Cardiac muscle cell (in vitro differentiated cells and primary cell): Measurements from ENCODE around the gene CIAO1. TPM values are rescaled to one million over a fixed set of nuclear protein-coding genes. Genes with fewer than 3 reads are reported as not detected.
"Not testable (repeated sequence)": the region's sequence is repeated elsewhere in the genome, so short reads cannot be mapped to it uniquely, and the experiment has no call there.

ENCODE experiments used
- DNase-seq, 2 donors: peaks; one replicate each; pipeline versions ENCODE4 v3.0.0 to v3.0.0-alpha.2; 2010 to 2017; ENCODE audit warnings: low read depth in 1 of 2, low spot score in 1 of 2
- H3K27ac ChIP-seq: fragments of 200-600 bp; sonication (generic); 2 replicates; pipeline ENCODE4 v1.5.1; 2016
- H3K27me3 ChIP-seq: fragments of 200-600 bp; sonication (generic); 2 replicates; pipeline ENCODE4 v1.6.0; 2016; ENCODE audit warnings: control low read depth
- H3K36me3 ChIP-seq: fragments of 200-600 bp; sonication (generic); 2 replicates; pipeline ENCODE4 v1.5.1; 2016; ENCODE audit warnings: control low read depth
- H3K4me1 ChIP-seq: fragments of 200-600 bp; sonication (generic); 2 replicates; pipeline ENCODE4 v1.8.1; 2017; ENCODE audit warnings: low read depth, mild to moderate bottlenecking, mixed run types
- H3K4me3 ChIP-seq: fragments of 200-600 bp; sonication (generic); 2 replicates; pipeline ENCODE4 v1.5.1; 2016; ENCODE audit warnings: mild to moderate bottlenecking
- H3K9me3 ChIP-seq: fragments of 200-600 bp; sonication (generic); 2 replicates; pipeline ENCODE4 v1.5.1; 2017; ENCODE audit warnings: low read depth, mild to moderate bottlenecking, control low read depth
- polyA plus RNA-seq: library from polyadenylated mRNA; unstranded; fragments of >200 nt; fragmentation: Nextera tagmentation; extraction: Ambion mirVana; gene quantifications from 2 replicates; pipeline ENCODE4 v1.2.1, GENCODE V29; 2016
- total RNA-seq: library from RNA; depleted of rRNA; stranded (reverse); fragments of >200 nt; gene quantifications from 2 replicates; pipeline ENCODE4 v1.2.3, GENCODE V29; 2016
- TF ChIP-seq, protein P1 (sequence below): IDR thresholded peaks from 2 replicates; pipeline ENCODE4 v1.5.1; 2012; ENCODE audit warnings: low read depth, mild to moderate bottlenecking, low read length

Gene CIAO1
- total RNA-seq (97.3 and 117 TPM in 2 replicates), polyA plus RNA-seq (88.6 and 92.4 TPM in 2 replicates)

DNA sequence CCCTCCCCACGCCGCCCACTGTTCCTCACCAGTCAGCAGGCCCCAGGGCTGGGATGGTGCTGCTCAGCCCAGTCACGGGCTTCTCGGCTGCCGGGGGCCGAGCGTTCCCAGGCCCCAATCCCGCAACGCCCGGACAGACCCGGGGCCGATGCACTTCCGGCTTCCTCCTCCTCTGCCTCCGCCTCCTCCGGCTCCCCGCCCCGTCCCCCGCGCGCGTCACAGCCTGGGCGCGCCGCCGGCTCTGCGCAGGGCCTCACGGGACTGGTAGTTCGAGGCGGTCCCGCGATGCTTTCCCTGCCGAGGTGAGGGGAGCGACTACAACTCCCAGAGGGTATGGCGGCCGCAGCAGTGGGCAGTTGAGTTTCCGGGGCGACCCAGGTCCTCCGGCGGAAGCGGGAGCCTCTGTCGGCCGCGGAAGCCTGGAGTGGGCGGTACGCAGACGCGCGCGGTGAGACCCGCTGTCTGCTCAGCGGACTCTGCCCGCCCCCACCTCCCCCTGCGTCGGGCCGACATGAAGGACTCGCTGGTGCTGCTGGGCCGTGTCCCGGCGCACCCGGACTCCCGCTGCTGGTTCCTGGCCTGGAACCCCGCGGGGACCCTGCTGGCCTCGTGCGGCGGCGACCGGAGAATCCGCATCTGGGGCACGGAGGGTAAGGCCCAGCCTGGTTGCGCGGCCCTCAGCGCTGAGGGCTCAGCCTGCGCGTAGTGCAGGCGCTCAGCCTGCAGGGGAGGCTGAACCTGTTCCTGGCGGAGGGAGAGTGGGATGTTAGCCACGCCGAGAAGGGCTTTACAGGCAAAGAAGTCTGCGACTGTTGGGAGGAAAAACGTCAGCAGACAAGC is at the start of gene CIAO1, which contains the start of gene TMEM127:
TSS of gene CIAO1 (plus strand) at position 386 of the 840 bp plus-strand sequence. CDS start at position 512, 126 bp downstream.
TSS of gene TMEM127 (minus strand) at position 158 of the 840 bp plus-strand sequence. CDS start 616 bp downstream, outside the sequence.
- H3K27ac ChIP-seq: peak within 1 kb of the TSS; percentile 92
- TF ChIP-seq, protein P1, sequence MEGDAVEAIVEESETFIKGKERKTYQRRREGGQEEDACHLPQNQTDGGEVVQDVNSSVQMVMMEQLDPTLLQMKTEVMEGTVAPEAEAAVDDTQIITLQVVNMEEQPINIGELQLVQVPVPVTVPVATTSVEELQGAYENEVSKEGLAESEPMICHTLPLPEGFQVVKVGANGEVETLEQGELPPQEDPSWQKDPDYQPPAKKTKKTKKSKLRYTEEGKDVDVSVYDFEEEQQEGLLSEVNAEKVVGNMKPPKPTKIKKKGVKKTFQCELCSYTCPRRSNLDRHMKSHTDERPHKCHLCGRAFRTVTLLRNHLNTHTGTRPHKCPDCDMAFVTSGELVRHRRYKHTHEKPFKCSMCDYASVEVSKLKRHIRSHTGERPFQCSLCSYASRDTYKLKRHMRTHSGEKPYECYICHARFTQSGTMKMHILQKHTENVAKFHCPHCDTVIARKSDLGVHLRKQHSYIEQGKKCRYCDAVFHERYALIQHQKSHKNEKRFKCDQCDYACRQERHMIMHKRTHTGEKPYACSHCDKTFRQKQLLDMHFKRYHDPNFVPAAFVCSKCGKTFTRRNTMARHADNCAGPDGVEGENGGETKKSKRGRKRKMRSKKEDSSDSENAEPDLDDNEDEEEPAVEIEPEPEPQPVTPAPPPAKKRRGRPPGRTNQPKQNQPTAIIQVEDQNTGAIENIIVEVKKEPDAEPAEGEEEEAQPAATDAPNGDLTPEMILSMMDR: peak; percentile 36
- no peaks in the 10 kb centered on the region for H3K27me3 ChIP-seq
- H3K36me3 ChIP-seq: peaks cover 20% of the 10 kb centered on the region
- H3K9me3 ChIP-seq: no peaks in the 10 kb centered on the region
- H3K4me1 ChIP-seq: peaks cover 23% of the 10 kb centered on the region
- DNase-seq: peak; percentile 99
- H3K4me3 ChIP-seq: peak within 1 kb of the TSS; percentile 82

DNA sequence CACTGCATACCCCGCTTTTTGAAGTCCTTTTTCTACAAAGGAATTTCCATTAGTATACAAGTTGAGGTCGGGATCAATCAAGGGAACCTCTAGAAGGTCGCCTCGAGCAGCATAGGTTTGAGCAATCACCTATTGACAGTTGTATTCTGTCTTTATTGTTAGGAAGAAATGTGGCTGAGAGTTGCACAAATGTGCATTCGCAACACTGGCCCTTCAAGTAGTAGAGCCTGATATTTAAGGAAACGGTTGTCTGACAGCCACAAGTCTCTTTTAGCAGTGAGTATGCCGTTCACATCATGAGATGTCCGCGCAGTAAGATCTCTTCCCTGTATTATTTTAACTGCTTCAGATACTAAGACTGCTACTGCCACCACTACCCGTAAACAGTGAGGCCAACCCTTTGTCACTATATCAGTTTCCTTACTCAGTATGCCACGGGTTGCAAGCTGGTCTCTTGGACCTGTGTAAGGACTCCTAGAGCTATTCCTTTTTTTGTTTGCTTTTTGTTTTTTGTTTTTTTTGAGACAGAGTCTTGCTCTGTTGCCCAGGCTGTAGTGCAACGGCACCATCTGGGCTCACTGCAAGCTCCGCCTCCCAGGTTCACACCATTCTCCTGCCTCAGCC is 47.4 kb upstream of the CIAO1 start:
- TF ChIP-seq, protein P1: no peak
- no peak for DNase-seq

DNA sequence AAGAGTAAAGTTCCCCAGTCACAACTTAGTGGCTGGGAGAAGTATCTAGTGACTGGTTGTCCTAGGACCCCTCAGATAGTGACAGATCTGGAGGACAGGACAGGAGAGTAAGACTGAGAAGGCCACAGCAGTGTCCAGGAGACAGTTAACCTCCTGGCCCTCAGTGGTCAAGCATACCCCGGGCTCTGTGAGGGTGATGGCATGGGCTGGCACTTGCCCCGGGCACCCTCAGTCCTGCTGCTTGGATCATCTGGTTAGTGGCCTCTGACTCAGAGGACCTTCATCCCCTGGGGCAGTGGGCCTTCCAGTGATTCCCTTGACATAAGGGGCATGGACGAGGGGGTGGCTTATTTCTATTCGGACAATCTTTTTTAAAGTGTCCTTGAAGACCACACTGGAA is 46.1 kb upstream of the CIAO1 start:
- not testable (repeated sequence) for H3K4me1 ChIP-seq, H3K27ac ChIP-seq, DNase-seq, H3K36me3 ChIP-seq, H3K4me3 ChIP-seq, H3K9me3 ChIP-seq, H3K27me3 ChIP-seq

More for the DNA sequence above, 47.4 kb upstream of the CIAO1 start:
- Histone ChIP-seq H3K27me3 (no peaks in the 10 kb centered on the region), H3K4me1 (peaks cover 2% of the 10 kb centered on the region), H3K9me3 (no peaks in the 10 kb centered on the region), H3K4me3 (no peak overlapping the region), H3K27ac (no peak overlapping the region), H3K36me3 (no peaks in the 10 kb centered on the region)

DNA sequence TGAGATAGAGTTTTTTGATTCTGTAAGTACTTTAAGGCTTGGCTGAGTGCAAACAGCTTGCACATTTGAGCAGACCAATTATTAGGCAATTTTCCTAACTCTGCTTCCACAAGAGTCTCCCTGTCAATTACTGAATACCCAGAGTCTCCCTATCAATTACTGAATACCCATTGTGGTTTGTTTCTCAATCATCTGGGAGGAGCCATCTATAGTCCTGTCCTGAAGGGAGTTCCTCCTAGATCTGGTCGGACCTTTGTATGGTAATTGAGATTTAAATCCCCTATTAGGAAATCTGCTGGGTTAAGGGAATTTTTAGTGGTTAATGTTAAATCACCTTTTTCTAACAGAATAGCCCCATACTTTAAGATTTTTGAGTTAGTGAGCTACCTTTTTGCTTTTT is 44.9 kb upstream of the CIAO1 start:
- DNase-seq, H3K4me3 ChIP-seq: not testable (repeated sequence)

DNA sequence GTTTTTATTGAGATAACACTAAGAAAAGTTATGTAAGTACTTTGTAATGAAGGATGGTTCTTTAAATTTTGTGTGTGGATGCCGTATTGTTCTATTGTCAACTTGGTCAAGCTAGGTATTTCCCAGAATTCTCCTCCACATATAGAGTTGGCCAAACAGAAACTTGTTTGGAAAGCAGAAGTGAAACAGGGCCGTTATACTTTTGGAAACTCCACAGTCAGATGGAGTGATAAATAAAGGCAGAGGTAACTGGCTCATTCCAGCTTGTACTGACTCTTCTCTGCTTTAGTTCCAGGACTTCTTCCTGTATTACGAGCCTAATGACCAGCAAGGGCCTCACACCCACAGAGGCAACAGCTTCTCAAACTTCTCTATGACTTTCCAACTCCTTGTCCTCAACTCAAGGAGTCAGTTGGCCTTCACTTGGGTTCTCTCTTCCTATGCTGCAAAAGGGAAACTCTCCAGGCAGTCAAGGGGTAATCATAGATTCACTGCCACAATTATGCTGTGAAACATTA is 41.0 kb upstream of the CIAO1 start:
- TF ChIP-seq, protein P1: no peak
- Histone ChIP-seq H3K27me3 (no peaks in the 10 kb centered on the region), H3K27ac (no peak overlapping the region), H3K4me3 (no peak overlapping the region), H3K9me3 (no peaks in the 10 kb centered on the region), H3K4me1 (peaks cover 2% of the 10 kb centered on the region), H3K36me3 (no peaks in the 10 kb centered on the region)
- no peak for DNase-seq

More for the DNA sequence above, 44.9 kb upstream of the CIAO1 start:
- H3K9me3 ChIP-seq, H3K4me1 ChIP-seq, H3K36me3 ChIP-seq, H3K27me3 ChIP-seq, H3K27ac ChIP-seq: not testable (repeated sequence)

DNA sequence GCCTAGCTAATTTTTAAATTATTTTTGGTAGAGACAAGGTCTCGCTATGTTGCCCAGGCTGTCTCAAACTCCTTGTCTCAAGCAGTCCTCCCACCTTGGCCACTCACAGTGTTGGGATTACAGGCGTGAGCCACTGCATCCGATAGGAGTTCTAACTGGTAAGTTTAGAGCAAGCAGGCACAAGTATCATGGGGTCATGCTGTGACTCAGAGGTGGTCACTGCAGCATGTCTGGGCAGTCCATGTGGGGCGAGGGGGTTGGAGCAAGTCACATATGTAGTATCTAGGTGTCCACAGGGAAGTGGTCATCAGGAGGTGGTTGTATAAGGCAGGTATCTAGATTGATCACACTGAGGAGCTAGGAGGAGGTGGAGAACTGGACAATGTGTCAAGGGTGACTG is 34.7 kb upstream of the CIAO1 start:
- H3K27ac ChIP-seq: no peak overlapping the region
- H3K4me1 ChIP-seq: no peaks in the 10 kb centered on the region
- no peaks in the 10 kb centered on the region for H3K9me3 ChIP-seq
- DNase-seq: no peak
- H3K27me3 ChIP-seq: no peaks in the 10 kb centered on the region
- no peak overlapping the region for H3K4me3 ChIP-seq
- TF ChIP-seq, protein P1: no peak
- no peaks in the 10 kb centered on the region for H3K36me3 ChIP-seq
